GM12874 (cell line): Measurements from ENCODE around the gene CLGN.

ENCODE experiments used
- TF ChIP-seq, protein P1 (sequence below): IDR thresholded peaks from 2 replicates; pipeline ENCODE4 v1.5.1; 2011; ENCODE audit warnings: low read depth, mild to moderate bottlenecking, control low read depth, low read length, moderate library complexity; ENCODE audit not compliant: insufficient read depth

CLGN gene

GRCh38 chr4:140448830-140449229 lies 21.4 kb upstream of the CLGN start:
- TF ChIP-seq, protein P1, sequence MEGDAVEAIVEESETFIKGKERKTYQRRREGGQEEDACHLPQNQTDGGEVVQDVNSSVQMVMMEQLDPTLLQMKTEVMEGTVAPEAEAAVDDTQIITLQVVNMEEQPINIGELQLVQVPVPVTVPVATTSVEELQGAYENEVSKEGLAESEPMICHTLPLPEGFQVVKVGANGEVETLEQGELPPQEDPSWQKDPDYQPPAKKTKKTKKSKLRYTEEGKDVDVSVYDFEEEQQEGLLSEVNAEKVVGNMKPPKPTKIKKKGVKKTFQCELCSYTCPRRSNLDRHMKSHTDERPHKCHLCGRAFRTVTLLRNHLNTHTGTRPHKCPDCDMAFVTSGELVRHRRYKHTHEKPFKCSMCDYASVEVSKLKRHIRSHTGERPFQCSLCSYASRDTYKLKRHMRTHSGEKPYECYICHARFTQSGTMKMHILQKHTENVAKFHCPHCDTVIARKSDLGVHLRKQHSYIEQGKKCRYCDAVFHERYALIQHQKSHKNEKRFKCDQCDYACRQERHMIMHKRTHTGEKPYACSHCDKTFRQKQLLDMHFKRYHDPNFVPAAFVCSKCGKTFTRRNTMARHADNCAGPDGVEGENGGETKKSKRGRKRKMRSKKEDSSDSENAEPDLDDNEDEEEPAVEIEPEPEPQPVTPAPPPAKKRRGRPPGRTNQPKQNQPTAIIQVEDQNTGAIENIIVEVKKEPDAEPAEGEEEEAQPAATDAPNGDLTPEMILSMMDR, result no peak

DNA sequence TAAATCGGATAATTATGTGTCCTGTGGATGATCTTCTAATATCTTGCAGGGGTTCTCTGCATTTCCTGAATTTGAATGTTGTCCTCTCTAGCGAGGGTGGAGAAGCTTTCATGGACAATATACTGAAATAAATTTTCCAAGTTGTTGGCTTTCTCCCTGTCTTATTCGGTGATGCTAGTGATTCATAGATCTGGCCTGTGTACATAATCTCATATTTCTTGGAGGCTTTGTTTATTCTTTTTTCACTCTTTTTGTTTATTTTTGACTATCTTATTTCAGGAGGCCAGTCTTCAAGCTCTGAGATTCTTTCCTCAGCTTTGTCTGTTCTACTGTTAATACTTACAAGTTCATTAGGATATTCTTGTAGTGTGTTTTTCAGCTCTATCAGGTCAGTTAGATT lies 20.7 kb upstream of the CLGN start:
- TF ChIP-seq, protein P1, result no peak

DNA sequence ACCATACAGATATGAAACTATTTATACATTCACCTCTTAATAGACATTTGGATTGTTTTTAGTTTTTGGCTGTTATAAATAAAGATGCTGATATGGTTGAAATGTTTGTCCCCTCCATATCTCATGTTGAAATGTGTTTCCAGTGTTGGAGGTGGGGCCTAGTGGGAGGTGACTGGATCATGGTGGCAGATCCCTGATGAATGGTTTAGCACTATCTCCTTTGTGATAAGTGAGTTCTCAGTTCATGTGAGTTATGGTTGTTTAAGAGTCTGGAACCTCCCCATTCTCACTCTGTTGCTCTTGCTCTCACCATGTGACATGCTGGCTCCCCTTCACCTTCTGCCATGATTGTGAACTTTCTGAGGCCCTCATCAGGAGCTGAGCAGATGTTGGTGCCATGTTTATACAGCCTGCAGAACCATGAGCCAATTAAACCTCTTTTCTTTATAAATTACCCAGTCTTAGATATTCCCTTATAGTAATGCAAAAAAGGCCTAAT lies 12.2 kb upstream of the CLGN start:
- TF ChIP-seq, protein P1, result no peak

DNA sequence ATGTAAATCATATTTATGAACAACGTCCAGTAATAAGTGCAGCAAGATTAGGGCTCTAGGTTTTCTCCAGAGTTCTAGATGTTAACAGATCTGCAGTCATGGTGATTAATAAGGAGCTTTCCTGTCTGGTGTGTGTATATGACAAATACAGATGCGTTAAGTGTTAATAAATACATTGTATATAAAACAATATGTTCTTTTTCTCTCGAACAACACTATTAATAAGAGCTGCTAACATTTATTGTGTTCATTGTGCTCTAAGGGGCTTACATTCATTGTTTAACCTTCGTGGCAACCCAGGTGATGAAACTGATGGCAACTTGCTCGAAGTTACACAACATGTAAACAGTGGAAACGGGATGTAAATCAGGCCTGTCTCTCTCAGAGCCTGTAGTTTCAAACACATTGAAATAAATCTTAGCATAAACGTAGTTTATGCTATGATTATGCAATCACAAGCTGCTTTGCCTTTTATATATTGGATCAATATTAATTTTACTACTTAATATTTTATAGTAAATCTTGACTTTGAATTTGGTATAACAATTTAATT lies 547 bp upstream of the CLGN start:
- TF ChIP-seq, protein P1, result no peak

DNA sequence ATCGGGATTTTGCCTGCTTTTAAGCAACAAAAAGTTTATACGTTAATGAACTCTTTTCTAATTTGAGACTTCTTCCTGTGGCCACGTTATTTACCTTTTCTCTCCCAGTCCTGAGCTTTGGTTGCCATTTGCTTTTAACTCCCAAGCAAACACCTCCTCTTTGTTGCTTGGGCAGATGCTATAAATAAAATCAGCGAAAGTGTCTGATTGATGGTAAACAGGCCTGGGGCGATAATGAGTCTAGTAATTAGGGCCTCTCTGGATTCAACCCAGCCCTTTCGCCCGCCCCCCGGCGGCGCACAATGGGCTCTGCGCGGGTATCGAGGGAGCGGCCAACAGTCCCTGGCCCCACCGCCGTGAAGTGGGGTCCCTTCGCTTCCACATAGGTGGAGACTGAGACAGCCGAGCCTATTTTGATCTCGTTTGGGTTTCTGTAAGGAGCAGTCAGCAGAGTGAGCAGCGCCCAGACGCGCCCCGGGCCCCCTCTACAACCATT lies 790 bp downstream of the CLGN start:
- TF ChIP-seq, protein P1, result no peak

DNA sequence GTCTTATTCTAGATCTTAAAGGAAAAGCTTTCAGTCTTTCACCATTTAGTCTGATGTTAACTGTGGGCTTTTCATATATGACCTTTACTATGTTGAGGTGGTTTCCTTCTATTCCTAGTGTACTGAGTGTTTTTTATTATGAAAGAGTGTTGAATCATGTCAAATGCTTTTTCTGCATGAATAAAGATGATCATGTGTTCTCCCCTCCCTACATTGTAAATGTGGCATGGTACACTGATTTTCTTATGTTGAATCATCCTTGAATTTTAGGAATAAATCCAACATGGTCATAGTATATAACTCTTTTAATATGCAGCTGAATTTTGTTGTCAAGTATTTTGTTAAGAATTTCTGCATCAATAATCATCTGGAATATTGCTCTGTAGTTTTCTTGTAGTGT lies 4.3 kb downstream of the CLGN start:
- TF ChIP-seq, protein P1, result no peak

GRCh38 chr4:140408974-140409373 lies 18.5 kb downstream of the CLGN start:
- TF ChIP-seq, protein P1, result no peak

DNA sequence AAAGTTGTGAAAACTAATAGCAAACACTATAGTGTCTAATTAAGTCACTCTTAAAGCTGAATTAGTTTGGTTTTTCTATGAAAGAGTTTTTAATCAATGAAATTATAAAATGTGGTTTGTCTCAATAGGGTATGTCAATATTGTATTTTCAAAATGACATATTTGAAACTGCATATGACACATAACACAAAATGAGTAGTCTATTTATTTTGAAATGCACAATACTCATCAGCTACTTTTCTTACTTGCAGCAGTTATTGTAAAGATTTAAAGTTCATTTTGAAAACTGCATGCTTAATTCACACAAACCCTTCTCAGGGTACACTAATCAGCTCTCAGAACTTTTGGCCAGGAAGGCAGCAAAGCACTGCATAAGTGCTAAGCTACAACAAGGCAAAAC lies 21.2 kb downstream of the CLGN start:
- TF ChIP-seq, protein P1, result no peak
